ENCODE results near the gene SMAD5. TPM values are rescaled to one million over a fixed set of nuclear protein-coding genes. Genes with fewer than 3 reads are reported as not detected.

The SMAD5 gene
- total RNA-seq, 4 donors from 2014 or later, result 35.6 to 62.7 (median 51.7) TPM

- no peak for TF ChIP-seq EP300 (IDR thresholded peaks at IDR 0.05)
- TF ChIP-seq CTCF (IDR thresholded peaks at IDR 0.05), result no peak
- TF ChIP-seq POLR2A (IDR thresholded peaks at IDR 0.05), result no peak
- peaks cover 3 to 81% (median 11%) of the 10 kb centered on the region in 3 donors for H3K4me1 ChIP-seq
- H3K36me3 ChIP-seq, result peaks cover 3 to 44% of the 10 kb centered on the region in 2 donors
- H3K4me3 ChIP-seq, result no peak overlapping the region
- H3K9me3 ChIP-seq, result no peaks in the 10 kb centered on the region
- no peak overlapping the region for H3K27ac ChIP-seq
- H3K27me3 ChIP-seq, result no peaks in the 10 kb centered on the region
- no peak for ATAC-seq
- 22 to 26% methylated on average over 3 of the region's 3 CpGs for WGBS, 2 donors (ENCODE audit: low coverage in 1 of 2)
Observed at GRCh38 chr5:136159457-136159856, 26.8 kb downstream of the SMAD5 start.

GRCh38 chr5:136162008-136162407 is 29.4 kb downstream of the SMAD5 start:
- no peak for ATAC-seq
- Histone ChIP-seq H3K27me3 (no peaks in the 10 kb centered on the region), H3K4me3 (no peak overlapping the region), H3K9me3 (no peaks in the 10 kb centered on the region), H3K4me1 (peaks cover 3 to 59% (median 8%) of the 10 kb centered on the region in 3 donors), H3K27ac (no peak overlapping the region), H3K36me3 (peaks cover 0 to 31% of the 10 kb centered on the region in 2 donors)
- TF ChIP-seq EP300 (IDR thresholded peaks at IDR 0.05), result no peak
- TF ChIP-seq CTCF (IDR thresholded peaks at IDR 0.05), result no peak
- no peak for TF ChIP-seq POLR2AphosphoS5 (IDR thresholded peaks at IDR 0.05)
- TF ChIP-seq POLR2A (IDR thresholded peaks at IDR 0.05), result no peak
- WGBS, 2 donors (ENCODE audit: low coverage in 1 of 2), result 0 to 37% methylated on average over 2 to 3 of the region's 4 CpGs

- Histone ChIP-seq H3K9me3 (no peaks in the 10 kb centered on the region), H3K36me3 (peaks cover 0 to 38% of the 10 kb centered on the region in 2 donors), H3K4me1 (peaks cover 0 to 38% (median 6%) of the 10 kb centered on the region in 3 donors), H3K27me3 (no peaks in the 10 kb centered on the region), H3K4me3 (no peak overlapping the region), H3K27ac (no peak overlapping the region)
- no peak for ATAC-seq
- no peak for TF ChIP-seq EP300 (IDR thresholded peaks at IDR 0.05)
- TF ChIP-seq POLR2A (IDR thresholded peaks at IDR 0.05), result no peak
- TF ChIP-seq POLR2AphosphoS5 (IDR thresholded peaks at IDR 0.05), result no peak
- no peak for TF ChIP-seq CTCF (IDR thresholded peaks at IDR 0.05)
- WGBS, 2 donors (ENCODE audit: low coverage in 1 of 2), result 91% methylated on average over 1 of the region's 1 CpG
Observed at GRCh38 chr5:136164226-136164625, 31.6 kb downstream of the SMAD5 start.

GRCh38 chr5:136166909-136167308 is 34.3 kb downstream of the SMAD5 start:
- ATAC-seq, result no peak
- Histone ChIP-seq H3K27me3 (no peaks in the 10 kb centered on the region), H3K4me1 (peaks cover 0 to 11% (median 0%) of the 10 kb centered on the region in 3 donors), H3K4me3 (no peak overlapping the region), H3K9me3 (no peaks in the 10 kb centered on the region), H3K27ac (no peak overlapping the region), H3K36me3 (peaks cover 0 to 38% of the 10 kb centered on the region in 2 donors)
- no peak for TF ChIP-seq CTCF (IDR thresholded peaks at IDR 0.05)
- TF ChIP-seq POLR2A (IDR thresholded peaks at IDR 0.05), result no peak
- no peak for TF ChIP-seq POLR2AphosphoS5 (IDR thresholded peaks at IDR 0.05)
- no peak for TF ChIP-seq EP300 (IDR thresholded peaks at IDR 0.05)
- WGBS, 2 donors (ENCODE audit: low coverage in 1 of 2), result 63 to 70% methylated on average over 2 to 4 of the region's 4 CpGs

GRCh38 chr5:136169218-136169617 is 36.6 kb downstream of the SMAD5 start:
- Histone ChIP-seq H3K27ac (no peak overlapping the region), H3K4me3 (no peak overlapping the region), H3K4me1 (peaks cover 0 to 5% (median 0%) of the 10 kb centered on the region in 3 donors), H3K27me3 (no peaks in the 10 kb centered on the region), H3K9me3 (no peaks in the 10 kb centered on the region), H3K36me3 (peaks cover 0 to 42% of the 10 kb centered on the region in 2 donors)
- TF ChIP-seq CTCF (IDR thresholded peaks at IDR 0.05), result no peak
- no peak for TF ChIP-seq POLR2AphosphoS5 (IDR thresholded peaks at IDR 0.05)
- no peak for TF ChIP-seq POLR2A (IDR thresholded peaks at IDR 0.05)
- TF ChIP-seq EP300 (IDR thresholded peaks at IDR 0.05), result no peak
- ATAC-seq, result no peak
- WGBS, 2 donors (ENCODE audit: low coverage in 1 of 2), result 94 to 100% methylated on average over 3 of the region's 3 CpGs

Measured in gastroesophageal sphincter (tissue), 4 donors.